ENCODE measurements around the gene PCSK7. TPM values are rescaled to one million over a fixed set of nuclear protein-coding genes. Genes with fewer than 3 reads are reported as not detected.

Gene PCSK7
- total RNA-seq, 2 donors from 2014 or later, result 140 to 206 TPM

- ATAC-seq, result no peak
- H3K27ac Mint-ChIP-seq, result no peak overlapping the region
These were observed 38.5 kb downstream of the PCSK7 start for GRCh38 chr11:117193130-117194020.

GRCh38 chr11:117192401-117192875 is 39.4 kb downstream of the PCSK7 start:
- Mint-ChIP-seq H3K36me3 (no peaks in the 10 kb centered on the region), H3K4me3 (no peak overlapping the region), H3K9me3 (no peaks in the 10 kb centered on the region), H3K4me1 (ENCODE audit: low read depth in 2 of 2) (peaks cover 0 to 4% of the 10 kb centered on the region in 2 donors), H3K27ac (no peak overlapping the region), H3K27me3 (no peaks in the 10 kb centered on the region)
- DNase-seq (ENCODE audit: low spot score) (no peak), ATAC-seq (no peak)

More at GRCh38 chr11:117193130-117194020, 38.5 kb downstream of the PCSK7 start:
- Mint-ChIP-seq H3K27me3 (no peaks in the 10 kb centered on the region), H3K4me3 (no peak overlapping the region), H3K36me3 (no peaks in the 10 kb centered on the region), H3K4me1 (ENCODE audit: low read depth in 2 of 2) (peaks cover 0 to 4% of the 10 kb centered on the region in 2 donors), H3K9me3 (no peaks in the 10 kb centered on the region)
- DNase-seq (ENCODE audit: low spot score), result no peak

- Mint-ChIP-seq H3K9me3 (no peaks in the 10 kb centered on the region), H3K36me3 (no peaks in the 10 kb centered on the region), H3K4me3 (no peak overlapping the region), H3K27ac (no peak overlapping the region), H3K27me3 (no peaks in the 10 kb centered on the region), H3K4me1 (ENCODE audit: low read depth in 2 of 2) (peaks cover 0 to 6% of the 10 kb centered on the region in 2 donors)
- DNase-seq (ENCODE audit: low spot score) (no peak), ATAC-seq (no peak)
These were observed 40.0 kb downstream of the PCSK7 start for GRCh38 chr11:117191680-117192400.

GRCh38 chr11:117189941-117190544 is 41.8 kb downstream of the PCSK7 start:
- no peaks in the 10 kb centered on the region for H3K36me3 Mint-ChIP-seq
- H3K9me3 Mint-ChIP-seq, result no peaks in the 10 kb centered on the region
- H3K4me1 Mint-ChIP-seq (ENCODE audit: low read depth in 2 of 2), result peaks cover 0 to 3% of the 10 kb centered on the region in 2 donors
- no peak for DNase-seq (ENCODE audit: low spot score)
- no peak for ATAC-seq
- no peaks in the 10 kb centered on the region for H3K27me3 Mint-ChIP-seq
- H3K4me3 Mint-ChIP-seq, result no peak overlapping the region
- no peak overlapping the region for H3K27ac Mint-ChIP-seq

- H3K36me3 Mint-ChIP-seq, result no peaks in the 10 kb centered on the region
- no peak overlapping the region for H3K4me3 Mint-ChIP-seq
- H3K27me3 Mint-ChIP-seq, result no peaks in the 10 kb centered on the region
- H3K27ac Mint-ChIP-seq, result no peak overlapping the region
- DNase-seq (ENCODE audit: low spot score), result no peak
- H3K4me1 Mint-ChIP-seq (ENCODE audit: low read depth in 2 of 2), result peaks cover 0 to 3% of the 10 kb centered on the region in 2 donors
- H3K9me3 Mint-ChIP-seq, result no peaks in the 10 kb centered on the region
- ATAC-seq, result no peak
These were observed 42.5 kb downstream of the PCSK7 start for GRCh38 chr11:117189191-117189940.

GRCh38 chr11:117188620-117189081 is 43.2 kb downstream of the PCSK7 start:
- Mint-ChIP-seq H3K27ac (no peak overlapping the region), H3K4me3 (no peak overlapping the region), H3K36me3 (no peaks in the 10 kb centered on the region), H3K27me3 (no peaks in the 10 kb centered on the region), H3K9me3 (no peaks in the 10 kb centered on the region), H3K4me1 (ENCODE audit: low read depth in 2 of 2) (peaks cover 0 to 3% of the 10 kb centered on the region in 2 donors)
- ATAC-seq (no peak), DNase-seq (ENCODE audit: low spot score) (no peak)

GRCh38 chr11:117187799-117188481 is 43.9 kb downstream of the PCSK7 start:
- no peaks in the 10 kb centered on the region for H3K27me3 Mint-ChIP-seq
- H3K4me3 Mint-ChIP-seq, result no peak overlapping the region
- H3K4me1 Mint-ChIP-seq (ENCODE audit: low read depth in 2 of 2), result peaks cover 0 to 3% of the 10 kb centered on the region in 2 donors
- ATAC-seq (no peak), DNase-seq (ENCODE audit: low spot score) (no peak)
- no peak overlapping the region for H3K27ac Mint-ChIP-seq
- no peaks in the 10 kb centered on the region for H3K36me3 Mint-ChIP-seq
- H3K9me3 Mint-ChIP-seq, result no peaks in the 10 kb centered on the region

GRCh38 chr11:117187428-117187798 is 44.5 kb downstream of the PCSK7 start:
- no peaks in the 10 kb centered on the region for H3K36me3 Mint-ChIP-seq
- H3K9me3 Mint-ChIP-seq, result no peaks in the 10 kb centered on the region
- ATAC-seq (no peak), DNase-seq (ENCODE audit: low spot score) (no peak)
- H3K27me3 Mint-ChIP-seq, result no peaks in the 10 kb centered on the region
- H3K4me3 Mint-ChIP-seq, result no peak overlapping the region
- H3K27ac Mint-ChIP-seq, result no peak overlapping the region
- H3K4me1 Mint-ChIP-seq (ENCODE audit: low read depth in 2 of 2), result peaks cover 0 to 7% of the 10 kb centered on the region in 2 donors

- ATAC-seq (no peak), DNase-seq (ENCODE audit: low spot score) (no peak)
- Mint-ChIP-seq H3K4me1 (ENCODE audit: low read depth in 2 of 2) (peaks cover 0 to 7% of the 10 kb centered on the region in 2 donors), H3K36me3 (no peaks in the 10 kb centered on the region), H3K27ac (peak overlapping the region in 1 of 2 donors; percentile 40), H3K27me3 (no peaks in the 10 kb centered on the region), H3K4me3 (no peak overlapping the region), H3K9me3 (no peaks in the 10 kb centered on the region)
These were observed 44.9 kb downstream of the PCSK7 start for GRCh38 chr11:117187007-117187406.

GRCh38 chr11:117186431-117186761 is 45.5 kb downstream of the PCSK7 start:
- Mint-ChIP-seq H3K36me3 (no peaks in the 10 kb centered on the region), H3K27ac (peak overlapping the region in 1 of 2 donors; percentile 82), H3K27me3 (no peaks in the 10 kb centered on the region), H3K9me3 (no peaks in the 10 kb centered on the region), H3K4me1 (ENCODE audit: low read depth in 2 of 2) (peaks cover 0 to 7% of the 10 kb centered on the region in 2 donors), H3K4me3 (no peak overlapping the region)
- ATAC-seq (no peak), DNase-seq (ENCODE audit: low spot score) (no peak)

- Mint-ChIP-seq H3K36me3 (no peaks in the 10 kb centered on the region), H3K27me3 (no peaks in the 10 kb centered on the region), H3K4me1 (ENCODE audit: low read depth in 2 of 2) (peaks cover 3 to 10% of the 10 kb centered on the region in 2 donors), H3K27ac (peak overlapping the region in 1 of 2 donors; percentile 82), H3K4me3 (no peak overlapping the region), H3K9me3 (no peaks in the 10 kb centered on the region)
- no peak for ATAC-seq
- no peak for DNase-seq (ENCODE audit: low spot score)
These were observed 46.0 kb downstream of the PCSK7 start for GRCh38 chr11:117185736-117186430.

GRCh38 chr11:117183724-117184349 is 48.0 kb downstream of the PCSK7 start:
- no peak overlapping the region for H3K4me3 Mint-ChIP-seq
- H3K4me1 Mint-ChIP-seq (ENCODE audit: low read depth in 2 of 2), result peaks cover 20 to 21% of the 10 kb centered on the region in 2 donors
- no peak for ATAC-seq

More at GRCh38 chr11:117183724-117184349, 48.0 kb downstream of the PCSK7 start:
- no peaks in the 10 kb centered on the region for H3K36me3 Mint-ChIP-seq
- H3K9me3 Mint-ChIP-seq, result no peaks in the 10 kb centered on the region
- H3K27ac Mint-ChIP-seq, result peak overlapping the region in 1 of 2 donors; percentile 18
- H3K27me3 Mint-ChIP-seq, result no peaks in the 10 kb centered on the region
- no peak for DNase-seq (ENCODE audit: low spot score)

Measured in natural killer cell treated with Interleukin-12 subunit alpha and Interleukin-12 subunit beta and Interleukin-15 and Interleukin-18, amount 100 ng/mL, for 72 hours (primary cell).